HCT116 (cell line): Measurements from ENCODE around the gene FLT3LG. TPM values are rescaled to one million over a fixed set of nuclear protein-coding genes. Genes with fewer than 3 reads are reported as not detected.

Source experiments
- ATAC-seq: fragments of 200-7000 bp; cut with Tn5 transposase; 2 replicates; pipeline ENCODE4 v1.9.1; 2020; ENCODE audit warnings: mild to moderate bottlenecking, moderate library complexity
- BruUV-seq: library from RNA; stranded (reverse); fragments of 400-500 nt; replicated peaks from 2 replicates; lab custom pipeline; 2021; lab: Mats Ljungman, UMichigan
- CTCF ChIA-PET: fragments of 300-600 bp; sonication (Branson Sonifier 250); formaldehyde crosslinking; loops from one replicate; lab custom pipeline; 2021; ENCODE audit warnings: antibody characterized with exemption; lab: Charles Lee
- POLR2A ChIA-PET: fragments of 300-600, 350-600 bp; sonication (Branson Sonifier 250); formaldehyde crosslinking; loops from one replicate; lab custom pipeline; 2021; ENCODE audit warnings: antibody characterized with exemption; lab: Charles Lee
- RAD21 ChIA-PET, 2 experiments: fragments of 300-600 bp; sonication (Branson Sonifier 250); formaldehyde crosslinking; loops; one replicate each; lab custom pipeline; 2023; ENCODE audit warnings: low total read pairs in 2 of 2; ENCODE audit not compliant: uncharacterized antibody in 2 of 2, unreplicated experiment in 2 of 2, low non-redundant PET in 1 of 2; lab: Charles Lee
- DNase-seq: peaks from one replicate; pipeline ENCODE4 v3.0.0-alpha.2; 2010; ENCODE audit warnings: low read depth, low spot score
- H2AFZ ChIP-seq: fragments of 200-600 bp; shearing (Covaris generic), sonication (generic); 2 replicates; pipeline ENCODE4 v1.6.1; 2017; ENCODE audit warnings: low read depth, mixed run types, mixed read lengths, antibody characterized with exemption, low read length; ENCODE audit not compliant: poor library complexity, severe bottlenecking
- H3K27ac ChIP-seq: 2 replicates; pipeline ENCODE4 v1.5.1; 2012; ENCODE audit warnings: low read depth, low read length
- H3K27me3 ChIP-seq: fragments of 200-600 bp; sonication (generic); 2 replicates; pipeline ENCODE4 v1.6.1; 2016; ENCODE audit warnings: mixed run types, low read length, mixed read lengths; ENCODE audit not compliant: insufficient read depth
- H3K36me3 ChIP-seq, 2 experiments: fragments of 200-500 bp in 1 of 2; fragments of 200-600 bp in 1 of 2; sonication (Bioruptor generic) in 1 of 2; sonication (generic) in 1 of 2; 2 replicates each; pipeline versions ENCODE4 v1.5.1 to v1.6.1; 2014 to 2016; ENCODE audit warnings: low read length in 2 of 2, inconsistent platforms in 1 of 2, mixed read lengths in 1 of 2, mixed run types in 1 of 2; ENCODE audit not compliant: insufficient read depth in 2 of 2, control insufficient read depth in 1 of 2
- H3K4me1 ChIP-seq, 2 experiments: fragments of 200-600 bp in 1 of 2; sonication (generic) in 1 of 2; 2 replicates each; pipeline versions ENCODE4 v1.5.1 to v1.6.1; 2012 to 2017; ENCODE audit warnings: low read length in 2 of 2, inconsistent platforms in 1 of 2, mild to moderate bottlenecking in 1 of 2, mixed read lengths in 1 of 2, mixed run types in 1 of 2, moderate library complexity in 1 of 2; ENCODE audit not compliant: insufficient read depth in 2 of 2, control insufficient read depth in 1 of 2
- H3K4me2 ChIP-seq: fragments of 200-600 bp; sonication (generic); 2 replicates; pipeline ENCODE4 v1.6.1; 2017; ENCODE audit warnings: mixed run types, low read length, mixed read lengths
- H3K4me3 ChIP-seq, 2 experiments: fragments of 200-600 bp in 1 of 2; sonication (generic) in 1 of 2; replicated peaks in 1 of 2; 2 replicates each; pipeline ENCODE4 v1.5.1; 2011 to 2016; ENCODE audit warnings: low read length in 2 of 2, control low read depth in 1 of 2, low read depth in 1 of 2, mild to moderate bottlenecking in 1 of 2, mixed read lengths in 1 of 2, mixed run types in 1 of 2
- H3K79me2 ChIP-seq: fragments of 200-600 bp; sonication (generic); 2 replicates; pipeline ENCODE4 v1.6.1; 2017; ENCODE audit warnings: mild to moderate bottlenecking, mixed run types, low read length, moderate library complexity, mixed read lengths; ENCODE audit not compliant: insufficient read depth
- H3K9ac ChIP-seq: fragments of 200-600 bp; sonication (generic); 2 replicates; pipeline ENCODE4 v1.6.1; 2016; ENCODE audit warnings: low read length, mixed read lengths
- H3K9me2 ChIP-seq: fragments of 200-600 bp; sonication (generic), shearing (Covaris generic); 2 replicates; pipeline ENCODE4 v1.6.1; 2017; ENCODE audit warnings: mixed run types, mild to moderate bottlenecking, moderate library complexity; ENCODE audit not compliant: insufficient read depth
- H3K9me3 ChIP-seq, 2 experiments: fragments of 200-500 bp in 1 of 2; fragments of 200-600 bp in 1 of 2; sonication (Bioruptor generic) in 1 of 2; sonication (generic) in 1 of 2; 2 replicates each; pipeline ENCODE4 v1.6.1; 2014 to 2017; ENCODE audit warnings: low read length in 2 of 2, mixed read lengths in 2 of 2, inconsistent platforms in 1 of 2, low read depth in 1 of 2, mild to moderate bottlenecking in 1 of 2, mixed run types in 1 of 2, moderate library complexity in 1 of 2; ENCODE audit not compliant: control insufficient read depth in 1 of 2, insufficient read depth in 1 of 2
- H4K20me1 ChIP-seq: fragments of 200-600 bp; sonication (generic), shearing (Covaris generic); 2 replicates; pipeline ENCODE4 v1.6.1; 2017; ENCODE audit warnings: mixed run types, mild to moderate bottlenecking, moderate library complexity; ENCODE audit not compliant: insufficient read depth
- ATF3 ChIP-seq: IDR thresholded peaks from 2 replicates; pipeline ENCODE4 v1.6.1; 2012
- CBX3 ChIP-seq: IDR thresholded peaks from 2 replicates; pipeline ENCODE4 v1.6.1; 2012; ENCODE audit warnings: low read depth
- CTCF ChIP-seq, 3 experiments: fragments of 200-600 bp in 1 of 3; sonication (generic) in 1 of 3; IDR thresholded peaks in 2 of 3; conservative IDR thresholded peaks in 1 of 3; 2 replicates each; pipeline ENCODE4 v1.5.1; 2012 to 2017; ENCODE audit warnings: low read depth in 2 of 3, low read length in 2 of 3, antibody characterized with exemption in 1 of 3, borderline replicate concordance in 1 of 3, control low read depth in 1 of 3, mild to moderate bottlenecking in 1 of 3, mixed read lengths in 1 of 3, mixed run types in 1 of 3, moderate library complexity in 1 of 3; ENCODE audit not compliant: insufficient read depth in 1 of 3
- ELF1 ChIP-seq: IDR thresholded peaks from 2 replicates; pipeline ENCODE4 v1.6.1; 2012; ENCODE audit warnings: low read depth, borderline replicate concordance
- FOSL1 ChIP-seq: IDR thresholded peaks from 2 replicates; pipeline ENCODE4 v1.6.1; 2012; ENCODE audit warnings: low read depth
- JUND ChIP-seq: IDR thresholded peaks from 2 replicates; pipeline ENCODE4 v1.6.1; 2012
- POLR2AphosphoS5 ChIP-seq: IDR thresholded peaks from 2 replicates; pipeline ENCODE4 v1.6.1; 2011; ENCODE audit warnings: mild to moderate bottlenecking, low read depth, low read length, moderate library complexity
- RAD21 ChIP-seq: IDR thresholded peaks from 2 replicates; pipeline ENCODE4 v1.6.1; 2012; ENCODE audit warnings: low read depth, mild to moderate bottlenecking
- SP1 ChIP-seq: IDR thresholded peaks from 2 replicates; pipeline ENCODE4 v1.6.1; 2012; ENCODE audit warnings: low read depth
- SRF ChIP-seq: IDR thresholded peaks from 2 replicates; pipeline ENCODE4 v1.6.1; 2012; ENCODE audit warnings: low read depth
- ZFX ChIP-seq: fragments of 450-650 bp; IDR thresholded peaks from 2 replicates; pipeline ENCODE4 v1.6.1; 2017
- intact Hi-C: fragments of 100-400 bp; cut with micrococcal nuclease; formaldehyde crosslinking; loops from 2 replicates; pipeline ENCODE4 v1.10.0; 2022
- total RNA-seq: library from RNA; stranded (reverse); gene quantifications from one replicate; pipeline ENCODE4 v1.2.1, GENCODE V29; 2021; ENCODE audit not compliant: unreplicated experiment
- TF ChIP-seq, protein P1 (sequence below): IDR thresholded peaks from 2 replicates; pipeline ENCODE4 v1.6.1; 2011; ENCODE audit warnings: mild to moderate bottlenecking, low read length, moderate library complexity; ENCODE audit not compliant: insufficient replicate concordance; ENCODE audit errors: extremely low read depth

Gene FLT3LG
- total RNA-seq, 1 experiment from 2014 or later = 3.8 TPM

DNA sequence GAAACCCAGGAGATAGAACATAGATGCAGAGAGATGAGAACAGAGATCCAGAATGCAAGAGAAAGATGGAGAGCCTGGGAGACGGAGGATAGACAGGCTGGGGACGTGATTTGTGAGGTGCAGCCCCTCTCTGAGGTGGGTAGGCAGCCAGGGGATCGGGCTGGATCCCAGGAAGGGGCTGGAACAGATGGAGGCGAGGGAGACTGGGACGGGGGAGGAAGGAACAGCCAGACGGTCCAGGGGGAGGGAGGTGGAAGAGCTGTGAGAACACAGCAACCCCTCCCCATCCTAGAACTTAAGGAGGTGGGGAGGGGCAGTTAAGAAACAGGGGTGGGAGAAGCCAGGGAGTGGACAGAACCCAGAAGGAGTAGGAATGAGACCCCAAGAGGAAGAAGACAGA, 35.8 kb upstream of the FLT3LG start:
- BruUV-seq = no TSS peak
- no peaks in the 10 kb centered on the region for H3K36me3 ChIP-seq
- H3K4me1 ChIP-seq = peaks cover 7 to 20% of the 10 kb centered on the region in 2 experiments; a peak in 3 of 4 replicates
- DNase-seq = no peak
- no peaks in the 10 kb centered on the region for H3K9me3 ChIP-seq
- no peaks in the 10 kb centered on the region for H3K79me2 ChIP-seq
- H3K27ac ChIP-seq = no peak overlapping the region
- peaks cover 21% of the 10 kb centered on the region for H3K27me3 ChIP-seq
- no peak overlapping the region for H3K9ac ChIP-seq
- ATAC-seq = no peak
- no peak overlapping the region for H3K4me3 ChIP-seq
- H3K4me2 ChIP-seq = no peak overlapping the region
- H3K9me2 ChIP-seq = no peaks in the 10 kb centered on the region
- ChIA-PET CTCF (no interaction called here), POLR2A (no interaction called here)
- intact Hi-C loops = no loop called here
- TF ChIP-seq POLR2AphosphoS5 (no peak), ZFX (no peak)
- TF ChIP-seq, protein P1, sequence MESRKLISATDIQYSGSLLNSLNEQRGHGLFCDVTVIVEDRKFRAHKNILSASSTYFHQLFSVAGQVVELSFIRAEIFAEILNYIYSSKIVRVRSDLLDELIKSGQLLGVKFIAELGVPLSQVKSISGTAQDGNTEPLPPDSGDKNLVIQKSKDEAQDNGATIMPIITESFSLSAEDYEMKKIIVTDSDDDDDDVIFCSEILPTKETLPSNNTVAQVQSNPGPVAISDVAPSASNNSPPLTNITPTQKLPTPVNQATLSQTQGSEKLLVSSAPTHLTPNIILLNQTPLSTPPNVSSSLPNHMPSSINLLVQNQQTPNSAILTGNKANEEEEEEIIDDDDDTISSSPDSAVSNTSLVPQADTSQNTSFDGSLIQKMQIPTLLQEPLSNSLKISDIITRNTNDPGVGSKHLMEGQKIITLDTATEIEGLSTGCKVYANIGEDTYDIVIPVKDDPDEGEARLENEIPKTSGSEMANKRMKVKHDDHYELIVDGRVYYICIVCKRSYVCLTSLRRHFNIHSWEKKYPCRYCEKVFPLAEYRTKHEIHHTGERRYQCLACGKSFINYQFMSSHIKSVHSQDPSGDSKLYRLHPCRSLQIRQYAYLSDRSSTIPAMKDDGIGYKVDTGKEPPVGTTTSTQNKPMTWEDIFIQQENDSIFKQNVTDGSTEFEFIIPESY = no peak
- TF ChIP-seq, all 23 proteins: peak for 0
- RAD21 ChIA-PET = no interaction called here
- no peaks in the 10 kb centered on the region for H4K20me1 ChIP-seq
- no peak overlapping the region for H2AFZ ChIP-seq

DNA sequence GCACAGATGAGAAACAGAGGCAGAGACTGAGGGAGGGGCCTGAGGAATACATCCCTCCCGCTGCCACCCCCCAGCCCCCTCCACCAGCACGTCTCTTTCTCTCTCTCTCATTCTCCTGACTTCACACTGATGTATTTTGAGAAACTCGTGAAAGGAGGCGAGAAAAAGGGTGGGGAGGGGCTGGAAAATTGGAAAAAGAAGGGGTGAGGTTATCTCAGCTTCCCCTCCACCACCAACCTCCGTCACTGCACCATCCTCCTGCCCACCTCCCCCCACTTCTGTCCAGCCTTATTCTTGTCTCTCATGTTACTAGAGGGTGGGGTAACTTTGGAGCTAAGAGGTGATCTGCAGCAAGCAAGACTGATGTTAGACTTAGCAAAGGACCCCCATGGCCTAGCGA, 34.2 kb upstream of the FLT3LG start:
- no peak overlapping the region for H3K9ac ChIP-seq
- H3K79me2 ChIP-seq = no peaks in the 10 kb centered on the region
- H3K4me3 ChIP-seq = no peak overlapping the region
- intact Hi-C loops = no loop called here
- ATAC-seq (no peak), DNase-seq (no peak)
- no peak overlapping the region for H3K4me2 ChIP-seq
- BruUV-seq = no TSS peak
- H2AFZ ChIP-seq = no peak overlapping the region
- CTCF ChIA-PET = no interaction called here
- TF ChIP-seq CTCF (IDR thresholded peaks at IDR 0.05 in 2 of 3, conservative IDR thresholded peaks at IDR 0.05 in 1 of 3; ENCODE audit: borderline replicate concordance in 1 of 3, insufficient read depth in 1 of 3, low read depth in 2 of 3, low read length in 2 of 3) (no peak), CBX3 (no peak), ELF1 (no peak), ATF3 (no peak), SRF (no peak), RAD21 (no peak), POLR2AphosphoS5 (no peak), SP1 (no peak), FOSL1 (no peak), JUND (no peak)
- TF ChIP-seq, protein P1 = no peak
- POLR2A ChIA-PET = interaction anchor here (0.8 kb wide), 1 partner anchor 12 kb away, joined by 3 read pairs; no protein-coding TSS in a partner anchor
- peaks cover 7 to 28% of the 10 kb centered on the region in 2 experiments; a peak in 3 of 4 replicates for H3K4me1 ChIP-seq
- H3K9me2 ChIP-seq = no peaks in the 10 kb centered on the region
- RAD21 ChIA-PET = no interaction called here
- no peaks in the 10 kb centered on the region for H3K36me3 ChIP-seq
- H3K27me3 ChIP-seq = peaks cover 21% of the 10 kb centered on the region
- no peaks in the 10 kb centered on the region for H3K9me3 ChIP-seq
- H3K27ac ChIP-seq = no peak overlapping the region
- H4K20me1 ChIP-seq = no peaks in the 10 kb centered on the region
